Panc1 (cell line): ENCODE measurements around the gene MT1X. TPM values are rescaled to one million over a fixed set of nuclear protein-coding genes. Genes with fewer than 3 reads are reported as not detected.

ENCODE experiments used
- ATAC-seq: fragments of 200-7000 bp; cut with Tn5 transposase; 2 replicates; pipeline ENCODE4 v1.9.1; 2020; ENCODE audit warnings: mild to moderate bottlenecking, moderate library complexity
- BruUV-seq: library from RNA; stranded (reverse); fragments of 400-500 nt; replicated peaks from 2 replicates; lab custom pipeline; 2021; lab: Mats Ljungman, UMichigan
- CTCF ChIA-PET: fragments of 300-600 bp; sonication (Branson Sonifier 250); formaldehyde crosslinking; loops from one replicate; lab custom pipeline; 2022; ENCODE audit warnings: antibody characterized with exemption; lab: Charles Lee
- POLR2A ChIA-PET: fragments of 300-600 bp; sonication (Branson Sonifier 250); formaldehyde crosslinking; loops from one replicate; lab custom pipeline; 2022; ENCODE audit warnings: antibody characterized with exemption; lab: Charles Lee
- DNase-seq: peaks from one replicate; pipeline ENCODE4 v3.0.0-alpha.2; 2010; ENCODE audit warnings: low read depth, low spot score
- H3K27ac ChIP-seq: 2 replicates; pipeline ENCODE4 v1.5.1; 2011; ENCODE audit warnings: mild to moderate bottlenecking, low read length, inconsistent platforms
- H3K27me3 ChIP-seq: fragments of 200-500 bp; sonication (Bioruptor generic); 2 replicates; pipeline ENCODE4 v1.6.0; 2014; ENCODE audit warnings: low read length, inconsistent platforms; ENCODE audit not compliant: control insufficient read depth, insufficient read depth
- H3K36me3 ChIP-seq: fragments of 200-500 bp; sonication (Bioruptor generic); 2 replicates; pipeline ENCODE4 v1.5.1; 2014; ENCODE audit warnings: inconsistent platforms, mild to moderate bottlenecking, low read length, moderate library complexity; ENCODE audit not compliant: control insufficient read depth, insufficient read depth
- H3K4me1 ChIP-seq: 2 replicates; pipeline ENCODE4 v1.5.1; 2011; ENCODE audit warnings: inconsistent platforms, mild to moderate bottlenecking, low read length, moderate library complexity; ENCODE audit not compliant: control insufficient read depth, insufficient read depth
- H3K4me3 ChIP-seq, 2 experiments: 2 replicates each; pipeline ENCODE4 v1.5.1; 2011 to 2012; ENCODE audit warnings: low read depth in 2 of 2, low read length in 2 of 2, mild to moderate bottlenecking in 2 of 2, inconsistent platforms in 1 of 2, moderate library complexity in 1 of 2
- H3K9me3 ChIP-seq: fragments of 200-500 bp; sonication (Bioruptor generic); 2 replicates; pipeline ENCODE4 v1.5.1; 2014; ENCODE audit warnings: low read depth, mild to moderate bottlenecking, inconsistent platforms, low read length, moderate library complexity; ENCODE audit not compliant: control insufficient read depth, insufficient read depth
- POLR2AphosphoS5 ChIP-seq: IDR thresholded peaks from 2 replicates; pipeline ENCODE4 v1.6.1; 2012; ENCODE audit warnings: mild to moderate bottlenecking, low read depth, low read length, moderate library complexity
- SIN3A ChIP-seq: IDR thresholded peaks from 2 replicates; pipeline ENCODE4 v1.6.1; 2012; ENCODE audit warnings: low read depth, mild to moderate bottlenecking, low read length, moderate library complexity, borderline replicate concordance; ENCODE audit not compliant: insufficient read depth
- TCF7L2 ChIP-seq: IDR thresholded peaks from 2 replicates; pipeline ENCODE4 v1.6.1; 2011; ENCODE audit warnings: mild to moderate bottlenecking, low read depth, low read length, inconsistent platforms
- in situ Hi-C: cut with HindIII; loops from 2 replicates; pipeline ENCODE4 v1.10.0; 2016; ENCODE audit warnings: low sequenced_read_pairs, low pct_unique_long_range_greater_than_20kb
- intact Hi-C: fragments of 100-400 bp; cut with micrococcal nuclease; formaldehyde crosslinking; loops from one replicate; pipeline ENCODE4 v1.10.0; 2022; ENCODE audit not compliant: unreplicated experiment
- total RNA-seq: library from RNA; stranded (reverse); gene quantifications from one replicate; pipeline ENCODE4 v1.2.1, GENCODE V29; 2021; ENCODE audit not compliant: unreplicated experiment
- TF ChIP-seq, protein P1 (sequence below), 2 experiments: IDR thresholded peaks; 2 replicates each; pipeline ENCODE4 v1.6.1; 2011 to 2012; ENCODE audit warnings: low read depth in 2 of 2, control low read depth in 1 of 2, low read length in 1 of 2, mild to moderate bottlenecking in 1 of 2, moderate library complexity in 1 of 2; ENCODE audit not compliant: insufficient read depth in 1 of 2
- TF ChIP-seq, protein P2 (sequence below): fragments of 450-650 bp; IDR thresholded peaks from 2 replicates; pipeline ENCODE4 v1.5.1; 2017; ENCODE audit warnings: mild to moderate bottlenecking

The MT1X gene
- total RNA-seq, 1 experiment from 2014 or later = 25.9 TPM

DNA sequence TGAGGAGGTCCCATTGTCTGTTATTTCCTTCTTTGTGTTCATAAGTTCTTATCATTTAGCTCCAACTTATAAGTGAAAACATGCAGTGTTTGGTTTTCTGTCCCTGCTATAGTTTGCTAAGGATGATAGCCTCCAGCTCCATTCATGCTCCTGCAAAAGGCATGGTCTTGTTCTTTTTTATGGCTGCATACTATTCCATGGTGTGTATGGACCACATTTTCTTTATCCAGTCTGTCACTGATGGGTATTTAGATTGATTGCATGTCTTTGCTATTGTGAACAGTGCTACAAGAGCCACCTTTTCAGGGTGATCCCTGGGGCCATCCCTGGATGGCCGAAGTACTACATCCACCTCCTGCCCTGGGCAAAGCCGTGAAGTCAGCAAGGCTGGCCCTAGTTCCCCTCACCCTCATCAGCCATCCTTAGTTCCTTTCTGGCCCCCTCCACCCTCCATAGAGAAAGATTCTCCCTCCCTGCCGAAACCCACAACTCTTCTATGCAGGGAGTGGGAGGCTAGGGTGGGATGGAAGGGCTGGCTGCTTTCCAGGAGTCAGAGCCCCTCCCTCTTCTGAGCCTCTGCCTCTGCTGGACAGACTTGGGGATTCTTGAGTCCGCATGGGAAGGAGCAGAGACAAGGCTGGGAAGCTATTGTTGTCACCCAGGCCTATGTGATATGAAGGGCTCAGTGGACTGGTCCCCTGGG lies 8.3 kb downstream of the MT1X start:
- Histone ChIP-seq H3K4me3 (no peak overlapping the region), H3K36me3 (no peaks in the 10 kb centered on the region), H3K9me3 (no peaks in the 10 kb centered on the region; the same call in 1 of the 2 replicates), H3K4me1 (no peaks in the 10 kb centered on the region), H3K27ac (no peak overlapping the region), H3K27me3 (no peaks in the 10 kb centered on the region)
- ATAC-seq = no peak
- CTCF ChIA-PET = no interaction called here
- intact Hi-C loops = no loop called here
- POLR2A ChIA-PET = interaction anchor here (0.6 kb wide), 1 partner anchor 2000 kb away, joined by 4 read pairs; no protein-coding TSS in a partner anchor
- in situ Hi-C loops = no loop called here
- TF ChIP-seq POLR2AphosphoS5 = no peak
- TF ChIP-seq, protein P1, sequence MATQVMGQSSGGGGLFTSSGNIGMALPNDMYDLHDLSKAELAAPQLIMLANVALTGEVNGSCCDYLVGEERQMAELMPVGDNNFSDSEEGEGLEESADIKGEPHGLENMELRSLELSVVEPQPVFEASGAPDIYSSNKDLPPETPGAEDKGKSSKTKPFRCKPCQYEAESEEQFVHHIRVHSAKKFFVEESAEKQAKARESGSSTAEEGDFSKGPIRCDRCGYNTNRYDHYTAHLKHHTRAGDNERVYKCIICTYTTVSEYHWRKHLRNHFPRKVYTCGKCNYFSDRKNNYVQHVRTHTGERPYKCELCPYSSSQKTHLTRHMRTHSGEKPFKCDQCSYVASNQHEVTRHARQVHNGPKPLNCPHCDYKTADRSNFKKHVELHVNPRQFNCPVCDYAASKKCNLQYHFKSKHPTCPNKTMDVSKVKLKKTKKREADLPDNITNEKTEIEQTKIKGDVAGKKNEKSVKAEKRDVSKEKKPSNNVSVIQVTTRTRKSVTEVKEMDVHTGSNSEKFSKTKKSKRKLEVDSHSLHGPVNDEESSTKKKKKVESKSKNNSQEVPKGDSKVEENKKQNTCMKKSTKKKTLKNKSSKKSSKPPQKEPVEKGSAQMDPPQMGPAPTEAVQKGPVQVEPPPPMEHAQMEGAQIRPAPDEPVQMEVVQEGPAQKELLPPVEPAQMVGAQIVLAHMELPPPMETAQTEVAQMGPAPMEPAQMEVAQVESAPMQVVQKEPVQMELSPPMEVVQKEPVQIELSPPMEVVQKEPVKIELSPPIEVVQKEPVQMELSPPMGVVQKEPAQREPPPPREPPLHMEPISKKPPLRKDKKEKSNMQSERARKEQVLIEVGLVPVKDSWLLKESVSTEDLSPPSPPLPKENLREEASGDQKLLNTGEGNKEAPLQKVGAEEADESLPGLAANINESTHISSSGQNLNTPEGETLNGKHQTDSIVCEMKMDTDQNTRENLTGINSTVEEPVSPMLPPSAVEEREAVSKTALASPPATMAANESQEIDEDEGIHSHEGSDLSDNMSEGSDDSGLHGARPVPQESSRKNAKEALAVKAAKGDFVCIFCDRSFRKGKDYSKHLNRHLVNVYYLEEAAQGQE (IDR thresholded peaks at IDR 0.05; ENCODE audit: insufficient read depth in 1 of 2, low read depth in 2 of 2, low read length in 1 of 2) = no peak
- TF ChIP-seq TCF7L2 = no peak
- no peak for TF ChIP-seq SIN3A
- TF ChIP-seq, protein P2, sequence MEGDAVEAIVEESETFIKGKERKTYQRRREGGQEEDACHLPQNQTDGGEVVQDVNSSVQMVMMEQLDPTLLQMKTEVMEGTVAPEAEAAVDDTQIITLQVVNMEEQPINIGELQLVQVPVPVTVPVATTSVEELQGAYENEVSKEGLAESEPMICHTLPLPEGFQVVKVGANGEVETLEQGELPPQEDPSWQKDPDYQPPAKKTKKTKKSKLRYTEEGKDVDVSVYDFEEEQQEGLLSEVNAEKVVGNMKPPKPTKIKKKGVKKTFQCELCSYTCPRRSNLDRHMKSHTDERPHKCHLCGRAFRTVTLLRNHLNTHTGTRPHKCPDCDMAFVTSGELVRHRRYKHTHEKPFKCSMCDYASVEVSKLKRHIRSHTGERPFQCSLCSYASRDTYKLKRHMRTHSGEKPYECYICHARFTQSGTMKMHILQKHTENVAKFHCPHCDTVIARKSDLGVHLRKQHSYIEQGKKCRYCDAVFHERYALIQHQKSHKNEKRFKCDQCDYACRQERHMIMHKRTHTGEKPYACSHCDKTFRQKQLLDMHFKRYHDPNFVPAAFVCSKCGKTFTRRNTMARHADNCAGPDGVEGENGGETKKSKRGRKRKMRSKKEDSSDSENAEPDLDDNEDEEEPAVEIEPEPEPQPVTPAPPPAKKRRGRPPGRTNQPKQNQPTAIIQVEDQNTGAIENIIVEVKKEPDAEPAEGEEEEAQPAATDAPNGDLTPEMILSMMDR = no peak
- no TSS peak for BruUV-seq
- no peak for DNase-seq

DNA sequence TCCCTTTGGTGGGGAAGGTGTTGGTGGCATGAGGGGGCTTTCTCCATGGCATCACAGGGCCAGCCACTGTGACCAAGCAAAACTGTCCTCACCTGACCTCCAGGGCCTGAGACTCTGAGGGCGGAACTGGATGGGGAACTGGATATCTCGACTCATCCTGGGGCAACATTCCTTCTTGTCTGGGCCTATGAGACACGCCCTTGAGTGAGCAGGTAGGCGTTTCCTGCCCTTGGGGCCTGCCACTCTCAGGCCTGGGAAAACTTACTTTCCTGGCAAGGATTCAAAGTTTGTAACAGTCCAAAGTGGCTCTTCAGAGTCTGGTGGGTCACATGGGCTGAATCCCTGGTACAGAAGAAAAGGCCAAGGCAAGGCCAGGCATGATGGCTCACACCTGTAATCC lies 9.6 kb downstream of the MT1X start:
- BruUV-seq = no TSS peak
- H3K27ac ChIP-seq = no peak overlapping the region
- no peaks in the 10 kb centered on the region for H3K27me3 ChIP-seq
- no peak overlapping the region for H3K4me3 ChIP-seq
- no peaks in the 10 kb centered on the region for H3K4me1 ChIP-seq
- ATAC-seq (no peak), DNase-seq (no peak)
- no peaks in the 10 kb centered on the region for H3K9me3 ChIP-seq
- no peaks in the 10 kb centered on the region for H3K36me3 ChIP-seq
- in situ Hi-C loops = no loop called here
- ChIA-PET CTCF (no interaction called here), POLR2A (no interaction called here)
- TF ChIP-seq SIN3A (no peak), TCF7L2 (no peak), POLR2AphosphoS5 (no peak)
- TF ChIP-seq, protein P1 (IDR thresholded peaks at IDR 0.05; ENCODE audit: insufficient read depth in 1 of 2, low read depth in 2 of 2, low read length in 1 of 2) = no peak
- TF ChIP-seq, protein P2 = no peak
- intact Hi-C loops = no loop called here
